HG02938 (cell line): Measurements from ENCODE around the gene CMYA5.
"Not testable (repeated sequence)": the region's sequence is repeated elsewhere in the genome, so short reads cannot be mapped to it uniquely, and the experiment has no call there.

Experiments
- ATAC-seq: cut with Tn5 transposase; IDR thresholded peaks from one replicate; pipeline ENCODE4 v1.9.1; 2021; ENCODE audit warnings: mild to moderate bottlenecking, moderate library complexity; ENCODE audit not compliant: unreplicated experiment

The CMYA5 gene

GRCh38 chr5:79689541-79690466 is at the start of gene CMYA5:
TSS of gene CMYA5 (plus strand) at chr5:79689836. CDS start at chr5:79689908, 72 bp downstream.
- ATAC-seq: no peak

- no peak for ATAC-seq
These were observed 49.0 kb upstream of the CMYA5 start for GRCh38 chr5:79640571-79641055.

GRCh38 chr5:79641414-79641813 is 48.2 kb upstream of the CMYA5 start:
- ATAC-seq: no peak

GRCh38 chr5:79642210-79642609 is 47.4 kb upstream of the CMYA5 start:
- ATAC-seq: no peak

- ATAC-seq: no peak
These were observed 35.8 kb upstream of the CMYA5 start for GRCh38 chr5:79653843-79654242.

GRCh38 chr5:79663212-79663611 is 26.4 kb upstream of the CMYA5 start:
- ATAC-seq: no peak

- no peak for ATAC-seq
These were observed 22.9 kb upstream of the CMYA5 start for GRCh38 chr5:79666758-79667157.

GRCh38 chr5:79672392-79672791 is 17.2 kb upstream of the CMYA5 start:
- ATAC-seq: no peak

GRCh38 chr5:79676354-79676753 is 13.3 kb upstream of the CMYA5 start:
- ATAC-seq: not testable (repeated sequence)

GRCh38 chr5:79682102-79682501 is 7.5 kb upstream of the CMYA5 start:
- not testable (repeated sequence) for ATAC-seq

GRCh38 chr5:79684782-79685181 is 4.9 kb upstream of the CMYA5 start:
- ATAC-seq: no peak

- no peak for ATAC-seq
These were observed 4.0 kb upstream of the CMYA5 start for GRCh38 chr5:79685627-79686026.

- no peak for ATAC-seq
These were observed 2.8 kb upstream of the CMYA5 start for GRCh38 chr5:79686799-79687198.

GRCh38 chr5:79687889-79688288 is 1.7 kb upstream of the CMYA5 start:
- no peak for ATAC-seq

- ATAC-seq: no peak
These were observed 1.4 kb downstream of the CMYA5 start for GRCh38 chr5:79691007-79691406.

- ATAC-seq: no peak
These were observed 3.0 kb downstream of the CMYA5 start for GRCh38 chr5:79692596-79692995.

- no peak for ATAC-seq
These were observed 4.5 kb downstream of the CMYA5 start for GRCh38 chr5:79694183-79694582.

GRCh38 chr5:79694652-79695051 is 5.0 kb downstream of the CMYA5 start:
- no peak for ATAC-seq

GRCh38 chr5:79695526-79695925 is 5.9 kb downstream of the CMYA5 start:
- no peak for ATAC-seq

GRCh38 chr5:79697222-79698170 is 7.9 kb downstream of the CMYA5 start:
- no peak for ATAC-seq

GRCh38 chr5:79699763-79700400 is 10.2 kb downstream of the CMYA5 start:
- peak; percentile 93 for ATAC-seq
